Caco-2 (cell line): ENCODE measurements around the gene PARK7. TPM values are rescaled to one million over a fixed set of nuclear protein-coding genes. Genes with fewer than 3 reads are reported as not detected.

Source experiments
- BruUV-seq: library from RNA; stranded (reverse); fragments of 400-500 nt; replicated peaks from 2 replicates; lab custom pipeline; 2021; lab: Mats Ljungman, UMichigan
- CTCF ChIA-PET: fragments of 300-600 bp; sonication (Branson Sonifier 250); formaldehyde crosslinking; loops from one replicate; lab custom pipeline; 2022; ENCODE audit warnings: antibody characterized with exemption; lab: Charles Lee
- POLR2A ChIA-PET: fragments of 300-600 bp; sonication (Branson Sonifier 250); formaldehyde crosslinking; loops from one replicate; lab custom pipeline; 2022; ENCODE audit warnings: antibody characterized with exemption; lab: Charles Lee
- DNase-seq, 2 experiments: peaks; one replicate each; pipeline versions ENCODE4 v3.0.0 to v3.0.0-alpha.2; 2020 to 2022
- H3K27me3 ChIP-seq: replicated peaks from 2 replicates; pipeline ENCODE4 v1.6.0; 2011; ENCODE audit warnings: low read length; ENCODE audit not compliant: control insufficient read depth, insufficient read depth
- H3K36me3 ChIP-seq: 2 replicates; pipeline ENCODE4 v1.5.1; 2011; ENCODE audit warnings: low read length; ENCODE audit not compliant: control insufficient read depth, insufficient read depth
- H3K4me1 ChIP-seq: fragments of 250-450 bp; sonication (Bioruptor Pico); 2 replicates; pipeline ENCODE4 v1.5.1; 2020; ENCODE audit warnings: mild to moderate bottlenecking
- H3K4me3 ChIP-seq: 2 replicates; pipeline ENCODE4 v1.5.1; 2011; ENCODE audit warnings: low read depth, mild to moderate bottlenecking, control low read depth, low read length
- H3K9me3 ChIP-seq: fragments of 250-450 bp; sonication (Bioruptor Pico); 2 replicates; pipeline ENCODE4 v1.5.1; 2020; ENCODE audit warnings: mild to moderate bottlenecking, moderate library complexity
- H3K27ac Mint-ChIP-seq: one replicate; pipeline ENCODE4 v1.8.0; 2022; ENCODE audit warnings: mixed read lengths; ENCODE audit not compliant: unreplicated experiment
- H3K27me3 Mint-ChIP-seq: one replicate; pipeline ENCODE4 v1.8.0; 2022; ENCODE audit warnings: mixed read lengths; ENCODE audit not compliant: insufficient read depth, unreplicated experiment
- H3K36me3 Mint-ChIP-seq: one replicate; pipeline ENCODE4 v1.8.0; 2022; ENCODE audit warnings: mild to moderate bottlenecking, mixed read lengths; ENCODE audit not compliant: insufficient read depth, unreplicated experiment
- H3K4me1 Mint-ChIP-seq: one replicate; pipeline ENCODE4 v1.8.0; 2022; ENCODE audit warnings: low read depth, mixed read lengths; ENCODE audit not compliant: unreplicated experiment
- H3K4me3 Mint-ChIP-seq: one replicate; pipeline ENCODE4 v1.8.0; 2022; ENCODE audit warnings: mild to moderate bottlenecking, moderate library complexity, mixed read lengths; ENCODE audit not compliant: unreplicated experiment
- H3K9me3 Mint-ChIP-seq: one replicate; pipeline ENCODE4 v1.8.0; 2022; ENCODE audit warnings: mixed read lengths; ENCODE audit not compliant: unreplicated experiment
- CTCF ChIP-seq, 2 experiments: fragments of 200-600 bp in 1 of 2; IDR thresholded peaks; 1 replicate in 1 of 2; 2 replicates in 1 of 2; pipeline versions ENCODE4 v1.5.1 to v1.8.0; 2011 to 2022; ENCODE audit warnings: antibody characterized with exemption in 1 of 2, control low read depth in 1 of 2, inconsistent platforms in 1 of 2, low read depth in 1 of 2, low read length in 1 of 2, mild to moderate bottlenecking in 1 of 2, moderate library complexity in 1 of 2; ENCODE audit not compliant: insufficient read depth in 1 of 2, severe bottlenecking in 1 of 2, unreplicated experiment in 1 of 2
- intact Hi-C: fragments of 100-400 bp; cut with micrococcal nuclease; formaldehyde crosslinking; loops from one replicate; pipeline ENCODE4 v1.10.0; 2022; ENCODE audit not compliant: unreplicated experiment
- total RNA-seq: library from RNA; stranded (reverse); gene quantifications from 2 replicates; pipeline ENCODE4 v1.2.3, GENCODE V29; 2022

The PARK7 gene
- total RNA-seq, 1 experiment from 2014 or later: 293 TPM

GRCh38 chr1:8026976-8027747 lies 65.7 kb downstream of the PARK7 start:
- ChIA-PET POLR2A (interaction anchor here (0.5 to 1.7 kb wide), 7 partner anchors 10 to 324 kb away, joined by 3 to 11 read pairs (median 4); no protein-coding TSS in a partner anchor), CTCF (interaction anchor here (0.6 to 3.2 kb wide), 3 partner anchors 128 to 288 kb away, joined by 3 to 17 read pairs (median 3); no protein-coding TSS in a partner anchor)
- H3K4me1 Mint-ChIP-seq: peaks cover 30% of the 10 kb centered on the region
- H3K36me3 ChIP-seq: no peaks in the 10 kb centered on the region
- H3K4me3 ChIP-seq: peak overlapping the region; percentile 50
- no peaks in the 10 kb centered on the region for H3K9me3 Mint-ChIP-seq
- H3K4me3 Mint-ChIP-seq: peak overlapping the region; percentile 89
- peaks cover 29% of the 10 kb centered on the region for H3K36me3 Mint-ChIP-seq
- H3K4me1 ChIP-seq: peaks cover 42% of the 10 kb centered on the region
- H3K27me3 ChIP-seq: no peaks in the 10 kb centered on the region
- peak overlapping the region; percentile 85 for H3K27ac Mint-ChIP-seq
- H3K9me3 ChIP-seq: no peaks in the 10 kb centered on the region
- BruUV-seq: no TSS peak
- no peaks in the 10 kb centered on the region for H3K27me3 Mint-ChIP-seq
- DNase-seq: peak; percentile 82 to 89
- intact Hi-C loops: loop anchor here (1.0 to 5.0 kb wide), 4 partner anchors 45 to 230 kb away; no protein-coding TSS in a partner anchor
- no peak for TF ChIP-seq CTCF (IDR thresholded peaks at IDR 0.05; ENCODE audit: insufficient read depth in 1 of 2, low read depth in 1 of 2, low read length in 1 of 2, severe bottlenecking in 1 of 2, unreplicated experiment in 1 of 2)

- peak in 1 of 2 experiments; percentile 24 for DNase-seq
- Mint-ChIP-seq H3K9me3 (no peaks in the 10 kb centered on the region), H3K27me3 (no peaks in the 10 kb centered on the region), H3K27ac (peak overlapping the region; percentile 85), H3K4me3 (peak overlapping the region; percentile 89), H3K4me1 (peaks cover 24% of the 10 kb centered on the region), H3K36me3 (peaks cover 29% of the 10 kb centered on the region)
- no peaks in the 10 kb centered on the region for H3K27me3 ChIP-seq
- H3K9me3 ChIP-seq: no peaks in the 10 kb centered on the region
- BruUV-seq: TSS peak; percentile 47
- no peak for TF ChIP-seq CTCF (IDR thresholded peaks at IDR 0.05; ENCODE audit: insufficient read depth in 1 of 2, low read depth in 1 of 2, low read length in 1 of 2, severe bottlenecking in 1 of 2, unreplicated experiment in 1 of 2)
- POLR2A ChIA-PET: interaction anchor here (0.5 to 1.7 kb wide), 4 partner anchors 11 to 324 kb away, joined by 3 to 5 read pairs (median 4); no protein-coding TSS in a partner anchor
- CTCF ChIA-PET: interaction anchor here (0.6 to 3.2 kb wide), 3 partner anchors 127 to 287 kb away, joined by 3 to 17 read pairs (median 3); no protein-coding TSS in a partner anchor
- peaks cover 34% of the 10 kb centered on the region for H3K4me1 ChIP-seq
- H3K4me3 ChIP-seq: no peak overlapping the region; the same call in 1 of the 2 replicates
- intact Hi-C loops: loop anchor here (1.0 to 5.0 kb wide), 4 partner anchors 46 to 229 kb away; no protein-coding TSS in a partner anchor
- H3K36me3 ChIP-seq: no peaks in the 10 kb centered on the region
Measured at GRCh38 chr1:8027748-8028570, 66.4 kb downstream of the PARK7 start.

GRCh38 chr1:8028571-8028910 lies 67.0 kb downstream of the PARK7 start:
- H3K27me3 ChIP-seq: no peaks in the 10 kb centered on the region
- BruUV-seq: no TSS peak
- H3K36me3 Mint-ChIP-seq: peaks cover 29% of the 10 kb centered on the region
- H3K4me3 Mint-ChIP-seq: no peak overlapping the region
- H3K9me3 Mint-ChIP-seq: no peaks in the 10 kb centered on the region
- peaks cover 26% of the 10 kb centered on the region for H3K4me1 Mint-ChIP-seq
- no peak for DNase-seq
- H3K36me3 ChIP-seq: no peaks in the 10 kb centered on the region
- POLR2A ChIA-PET: interaction anchor here (1.0 kb wide), 1 partner anchor 12 kb away, joined by 5 read pairs; no protein-coding TSS in a partner anchor
- H3K4me3 ChIP-seq: no peak overlapping the region
- no peaks in the 10 kb centered on the region for H3K27me3 Mint-ChIP-seq
- CTCF ChIA-PET: interaction anchor here (3.2 kb wide), 1 partner anchor 287 kb away, joined by 17 read pairs; no protein-coding TSS in a partner anchor
- peaks cover 28% of the 10 kb centered on the region for H3K4me1 ChIP-seq
- intact Hi-C loops: loop anchor here (5.0 kb wide), 3 partner anchors 46 to 229 kb away; no protein-coding TSS in a partner anchor
- H3K27ac Mint-ChIP-seq: no peak overlapping the region
- TF ChIP-seq CTCF (IDR thresholded peaks at IDR 0.05; ENCODE audit: insufficient read depth in 1 of 2, low read depth in 1 of 2, low read length in 1 of 2, severe bottlenecking in 1 of 2, unreplicated experiment in 1 of 2): no peak
- H3K9me3 ChIP-seq: no peaks in the 10 kb centered on the region
